HG03575 (cell line): ENCODE measurements around the gene NPPC.
"Not testable (repeated sequence)": the region's sequence is repeated elsewhere in the genome, so short reads cannot be mapped to it uniquely, and the experiment has no call there.

Experiments
- ATAC-seq: cut with Tn5 transposase; IDR thresholded peaks from one replicate; pipeline ENCODE4 v1.9.1; 2021; ENCODE audit not compliant: unreplicated experiment, insufficient number of reproducible peaks, low FRiP score; ENCODE audit errors: extremely low read depth

Gene NPPC, protein sequence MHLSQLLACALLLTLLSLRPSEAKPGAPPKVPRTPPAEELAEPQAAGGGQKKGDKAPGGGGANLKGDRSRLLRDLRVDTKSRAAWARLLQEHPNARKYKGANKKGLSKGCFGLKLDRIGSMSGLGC

DNA sequence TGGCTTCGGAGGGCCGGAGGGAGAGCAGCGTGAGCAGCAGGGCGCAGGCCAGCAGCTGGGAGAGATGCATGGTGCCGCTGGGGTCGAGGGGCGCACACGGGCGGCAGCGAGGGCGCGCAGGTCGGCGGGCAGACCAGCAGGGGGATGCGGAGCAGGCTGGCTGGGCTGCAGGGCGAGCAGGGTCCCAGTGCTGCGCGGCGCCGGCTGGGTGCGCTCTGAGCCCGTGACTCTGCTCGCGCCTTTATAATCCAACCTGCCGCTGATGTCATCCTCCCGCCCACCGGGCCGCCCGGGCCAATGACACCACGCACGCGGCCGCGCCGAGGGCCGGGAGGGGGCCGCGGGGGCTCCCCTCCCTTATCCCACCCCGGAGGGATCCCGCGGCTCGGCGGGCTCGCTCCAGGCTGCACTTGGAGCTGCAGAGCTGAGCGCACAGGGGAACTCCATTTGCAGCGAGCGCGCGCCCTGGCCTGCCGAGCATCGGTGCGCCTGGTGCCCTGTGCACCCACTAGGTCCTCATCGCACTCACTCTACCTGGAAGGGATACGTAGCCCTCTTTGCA, at the start of gene NPPC:
NPPC (minus strand) TSS at position 217 of the 562 bp plus-strand sequence; CDS start at position 70, 147 bp downstream.
- ATAC-seq, result no peak

DNA sequence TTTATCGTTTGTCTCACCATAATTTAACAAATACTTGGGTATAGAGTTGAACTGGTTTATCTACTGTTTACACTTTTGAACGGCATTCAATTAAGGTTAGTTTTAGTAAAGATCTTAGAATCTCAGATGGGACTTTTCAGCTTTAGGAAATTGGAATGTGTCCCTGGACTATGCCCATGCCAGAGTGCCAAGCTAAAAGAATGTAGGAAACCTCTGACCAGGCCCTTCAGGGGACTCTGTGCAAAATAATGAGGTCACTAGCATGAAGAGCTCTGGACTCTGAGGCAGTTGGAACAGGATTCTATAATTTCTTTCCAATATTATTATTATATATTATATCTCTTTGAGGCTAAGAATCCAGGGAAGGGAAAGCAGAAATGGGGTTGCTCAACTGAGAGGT, 48.8 kb upstream of the NPPC start:
- ATAC-seq, result no peak

DNA sequence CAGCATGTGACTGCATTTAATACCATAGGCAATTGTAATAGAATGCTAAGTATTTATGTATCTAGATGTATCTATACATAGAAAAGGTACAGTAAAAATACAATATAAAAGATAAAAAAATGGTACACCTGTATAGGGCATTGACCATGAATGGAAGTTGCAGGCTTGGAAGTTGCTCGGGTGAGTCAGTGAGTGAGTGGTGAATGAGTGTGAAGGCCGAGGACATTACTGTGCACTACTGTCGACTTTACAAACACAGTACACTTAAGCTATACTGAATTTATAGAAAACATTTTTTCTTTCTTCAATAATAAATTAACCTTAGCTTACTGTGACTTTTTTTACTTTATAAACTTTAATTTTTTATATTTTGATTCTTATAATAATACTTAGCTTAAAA, 44.3 kb upstream of the NPPC start:
- ATAC-seq, result no peak

GRCh38 chr2:231968820-231969219, 42.6 kb upstream of the NPPC start:
- ATAC-seq, result no peak

DNA sequence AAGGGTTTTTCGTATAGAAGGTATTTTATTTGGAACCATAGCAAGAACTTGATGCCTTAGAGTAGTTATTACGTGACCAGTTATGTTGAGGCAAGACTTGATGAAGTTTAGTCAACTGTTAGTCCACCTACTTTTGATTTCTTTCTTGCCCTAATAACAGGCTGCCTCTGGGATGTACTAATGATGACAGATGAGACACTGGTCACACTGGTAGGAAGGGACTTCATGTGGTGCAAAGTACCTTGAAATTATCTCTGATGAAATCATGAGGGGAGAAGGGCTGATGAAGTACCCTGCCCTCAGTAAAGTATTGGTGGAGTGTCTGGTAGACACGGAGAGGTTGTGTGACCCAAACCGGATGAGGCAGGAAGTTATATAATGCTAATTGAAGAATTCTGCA, 40.7 kb upstream of the NPPC start:
- no peak for ATAC-seq

- no peak for ATAC-seq
Measured at GRCh38 chr2:231965102-231965501, 38.9 kb upstream of the NPPC start.

DNA sequence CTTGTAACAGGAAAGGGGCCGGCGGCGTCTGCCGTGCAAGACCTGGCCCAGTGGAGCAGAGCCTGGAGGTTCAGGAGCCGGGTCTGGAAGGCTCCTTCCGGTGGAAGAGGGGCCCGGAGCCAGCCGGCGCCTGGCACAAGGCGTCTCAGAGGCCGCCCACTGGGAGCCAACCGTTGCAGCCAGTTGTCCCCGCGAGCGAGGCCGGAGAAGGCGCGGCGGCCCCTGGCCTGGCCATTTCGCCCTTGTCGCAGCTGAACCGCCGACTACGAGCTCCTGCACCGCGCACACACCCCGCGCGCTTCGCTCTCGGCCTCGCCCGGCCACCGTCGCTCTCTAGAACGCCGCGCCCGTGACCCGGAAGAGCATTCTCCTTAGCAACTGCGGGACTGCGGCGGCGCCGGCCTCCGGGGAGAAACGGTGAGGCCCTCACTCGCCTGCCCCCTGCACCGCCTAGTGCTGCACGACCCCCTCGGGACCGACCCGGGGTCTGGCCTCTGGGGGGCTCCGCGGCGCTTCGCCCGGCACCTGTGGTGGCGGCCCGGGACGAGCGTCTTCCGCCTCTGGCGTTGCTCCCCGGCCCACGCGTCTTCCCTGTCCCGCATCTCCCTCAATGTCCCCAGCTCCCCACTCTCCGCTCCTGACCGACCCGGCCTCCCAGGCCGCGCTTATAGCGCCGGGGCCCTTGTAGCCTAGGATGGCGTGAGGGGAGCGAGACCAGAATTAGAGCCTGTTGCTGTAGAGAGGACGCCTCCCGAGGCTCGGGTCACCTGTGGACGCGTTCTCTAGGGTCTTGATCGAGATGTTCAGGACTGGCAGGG, 35.4 kb upstream of the NPPC start, which contains the start of gene DIS3L2:
DIS3L2 (plus strand) TSS at position 365 of the 818 bp plus-strand sequence. CDS start 53,215 bp downstream, outside the sequence.
- no peak for ATAC-seq

DNA sequence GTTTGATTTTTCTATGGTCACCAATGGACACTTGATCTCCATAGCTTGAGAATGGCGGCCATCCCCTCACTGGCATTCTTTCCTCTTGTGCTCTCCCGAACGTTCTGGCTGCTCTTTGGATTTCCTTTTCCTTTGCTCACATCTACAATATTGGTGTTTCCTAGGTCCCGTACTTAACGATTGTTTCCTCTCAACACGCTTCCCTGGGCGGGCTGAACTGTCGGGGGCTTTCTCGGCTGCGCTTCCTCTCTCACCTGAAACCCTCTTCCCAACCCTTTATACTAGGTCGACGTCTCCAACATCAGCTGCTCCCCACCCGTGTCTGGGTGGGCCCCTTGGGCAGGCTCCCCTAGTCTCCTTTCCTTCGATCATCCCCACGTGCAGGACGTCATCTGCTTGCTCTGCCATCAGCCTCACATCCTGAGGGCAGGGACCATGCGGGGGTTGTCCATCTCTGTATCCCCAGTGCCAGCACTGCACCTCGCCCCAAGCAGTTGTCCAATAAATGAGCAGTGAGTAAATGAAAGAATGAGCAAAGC, 34.7 kb upstream of the NPPC start:
- no peak for ATAC-seq

DNA sequence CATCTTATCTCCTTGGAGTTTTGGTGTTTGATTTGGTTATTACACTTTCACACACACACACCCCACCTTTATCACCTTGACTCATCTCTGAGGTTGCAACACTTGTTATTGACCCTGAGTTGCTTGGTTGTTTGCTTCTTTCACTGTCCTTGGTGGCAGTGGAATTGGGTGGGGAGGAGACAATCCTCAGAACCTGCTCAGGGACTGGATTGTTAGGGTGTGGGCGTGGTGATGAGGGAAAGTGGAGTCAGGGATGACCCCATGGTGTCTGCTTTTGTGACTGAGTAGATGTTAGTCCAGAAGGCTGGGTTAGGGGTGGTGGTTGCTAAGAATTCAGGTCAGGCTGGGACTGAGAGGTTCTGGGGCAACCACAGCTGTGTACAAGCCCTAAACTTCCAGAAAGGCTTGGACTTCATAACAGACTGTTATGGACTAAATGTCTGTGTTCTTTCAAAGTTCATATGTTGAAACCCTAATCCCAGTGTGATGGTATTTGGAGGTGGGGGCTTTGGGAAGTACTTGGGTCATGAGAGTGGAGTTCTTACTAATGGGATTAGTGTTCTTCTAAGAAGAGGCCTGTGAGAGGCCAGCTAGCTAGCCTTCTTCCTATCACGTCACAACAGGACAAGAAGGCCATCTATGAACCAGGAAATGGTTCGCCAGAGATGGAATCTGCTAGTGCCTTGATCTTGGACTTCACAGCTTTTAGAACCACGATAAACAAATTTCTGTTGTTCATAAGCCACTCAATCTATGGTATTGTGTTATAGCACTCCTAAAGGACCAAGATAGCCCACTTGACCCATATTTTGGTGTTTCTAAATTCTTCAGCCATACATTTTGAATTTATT, 31.9 kb upstream of the NPPC start:
- ATAC-seq, result no peak

DNA sequence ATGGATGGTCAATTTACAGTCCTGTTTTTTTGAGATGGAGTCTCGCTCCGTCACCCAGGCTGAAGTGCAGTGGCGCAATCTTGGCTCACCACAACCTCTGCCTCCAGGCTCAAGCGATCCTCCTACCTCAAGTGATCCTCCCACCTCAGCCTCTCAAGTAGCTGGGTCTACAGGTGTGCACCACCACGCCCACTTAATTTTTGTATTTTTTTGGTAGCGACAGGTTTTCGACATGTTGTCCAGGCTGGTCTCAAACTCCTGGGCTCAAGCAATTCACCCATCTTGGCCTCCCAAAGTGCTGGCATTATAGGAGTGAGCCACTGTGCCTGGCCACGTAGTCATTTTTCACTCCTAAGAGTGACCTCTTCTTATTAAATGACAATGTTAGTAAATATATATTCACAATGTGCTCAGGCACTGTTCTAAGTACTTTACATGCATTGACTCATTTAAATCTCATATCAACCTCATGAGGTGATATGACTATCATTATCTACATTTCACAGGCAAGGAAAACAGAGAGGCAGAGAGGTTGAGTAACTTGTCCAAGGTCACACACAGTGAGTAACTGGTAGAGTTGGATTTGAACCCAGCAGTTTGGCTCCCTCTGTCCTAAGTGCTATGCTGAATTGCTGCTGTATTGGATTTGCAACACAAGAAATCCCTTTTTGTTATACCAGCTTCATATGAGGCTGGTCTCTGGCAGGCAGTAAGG, 29.7 kb upstream of the NPPC start:
- ATAC-seq, result no peak

- no peak for ATAC-seq
Measured at GRCh38 chr2:231951452-231952035, 25.3 kb upstream of the NPPC start.

DNA sequence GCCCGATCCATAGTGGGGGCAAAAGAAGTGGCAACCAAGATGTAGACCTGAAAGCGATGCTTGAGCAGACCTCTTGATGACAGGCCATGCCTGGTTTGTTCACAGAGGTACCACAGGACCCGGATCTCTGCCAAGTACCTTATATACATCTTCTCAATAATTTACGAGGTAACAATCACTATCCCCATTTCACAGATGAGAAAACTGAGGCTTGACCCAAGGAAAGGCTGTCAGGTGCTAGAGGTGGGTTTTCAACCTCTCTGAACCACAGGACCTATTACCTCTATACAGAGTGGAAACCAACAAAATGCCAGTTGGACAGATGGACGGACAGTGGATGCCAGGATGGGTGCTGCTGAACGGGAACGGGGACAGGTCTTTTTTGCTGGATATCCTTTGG, 21.5 kb upstream of the NPPC start:
- ATAC-seq, result no peak

DNA sequence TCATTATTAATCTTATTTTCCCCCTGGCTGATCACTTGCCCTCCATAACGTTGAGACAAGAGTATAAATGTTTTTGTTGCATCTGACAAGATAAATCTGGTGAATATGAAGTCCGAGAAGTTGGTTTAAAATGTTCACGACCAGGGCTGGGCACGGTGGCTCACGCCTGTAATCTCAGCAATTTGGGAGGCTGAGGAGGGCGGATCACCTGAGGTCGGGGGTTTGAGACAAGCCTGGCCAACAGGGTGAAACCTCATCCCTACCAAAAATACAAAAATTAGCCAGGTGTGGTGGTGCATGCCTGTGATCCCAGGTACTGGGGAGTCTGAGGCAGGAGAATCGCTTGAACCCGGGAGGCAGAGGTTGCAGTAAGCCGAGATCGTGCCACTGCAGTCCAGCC, 20.9 kb upstream of the NPPC start:
- not testable (repeated sequence) for ATAC-seq

GRCh38 chr2:231946241-231946814, 20.1 kb upstream of the NPPC start:
- no peak for ATAC-seq

DNA sequence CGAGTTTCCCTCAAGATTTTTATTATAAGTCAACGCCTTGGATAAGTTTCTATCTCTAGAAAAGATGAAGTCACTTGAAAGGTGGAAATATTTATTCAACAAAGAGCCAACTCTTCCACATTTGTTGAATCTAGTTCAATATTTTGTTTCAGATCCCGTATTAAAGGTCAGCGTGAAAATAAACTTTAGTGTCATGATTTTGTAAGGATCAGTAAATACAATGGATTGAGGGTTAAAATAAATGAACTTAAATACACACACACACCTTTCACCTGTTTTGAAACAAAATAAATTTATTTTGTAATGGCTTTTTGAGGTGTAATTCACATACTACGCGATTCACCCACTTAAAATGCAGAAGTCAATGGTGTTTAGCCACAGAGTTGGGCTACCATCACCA, 16.0 kb upstream of the NPPC start:
- no peak for ATAC-seq

DNA sequence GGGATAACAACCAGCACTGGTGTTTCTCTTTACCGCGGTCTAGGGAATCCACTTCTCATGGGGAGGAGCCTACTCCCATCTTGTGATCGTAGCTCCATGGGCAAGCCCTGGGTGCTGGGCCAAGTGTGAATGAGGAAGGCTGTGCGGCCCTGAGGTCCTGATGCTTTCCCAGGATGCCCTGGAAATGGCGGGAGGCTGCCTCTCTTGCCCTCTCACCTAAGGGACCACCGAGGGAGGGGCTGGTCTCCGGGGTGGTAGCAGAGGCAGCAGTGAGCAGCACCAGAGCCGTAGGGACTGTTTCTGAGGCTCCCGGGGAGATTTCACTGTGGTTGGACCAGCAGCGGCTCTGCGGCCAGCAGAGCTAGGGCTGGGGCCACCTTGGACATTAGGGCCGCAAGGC, 15.5 kb upstream of the NPPC start:
- ATAC-seq, result no peak

GRCh38 chr2:231940795-231941194, 14.6 kb upstream of the NPPC start:
- no peak for ATAC-seq

DNA sequence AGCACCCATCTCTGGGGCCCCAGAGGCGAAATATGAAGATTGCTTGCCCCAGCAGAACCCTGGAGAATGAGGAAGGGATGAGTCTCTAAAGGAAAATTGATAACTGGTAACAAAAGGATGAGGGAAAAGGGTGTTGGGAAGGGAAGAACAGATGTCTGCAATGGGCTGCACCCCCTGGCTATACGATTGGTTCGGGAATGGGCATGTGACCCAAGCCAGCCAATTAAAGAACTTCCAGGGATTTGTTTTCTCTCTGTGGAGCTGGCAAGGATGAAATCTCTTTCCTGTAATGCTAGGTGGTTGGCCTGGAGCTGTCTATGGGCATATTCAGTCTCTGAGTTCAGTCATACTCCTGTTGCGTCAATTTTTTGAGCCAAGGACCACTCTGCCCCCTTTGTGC, 12.8 kb upstream of the NPPC start:
- no peak for ATAC-seq
